RWPE2 (cell line): ENCODE results near the gene MAPKAPK3.

ENCODE experiments used
- ATAC-seq: fragments of 200-7000 bp; cut with Tn5 transposase; 3 replicates; pipeline ENCODE4 v1.9.1; 2021; ENCODE audit warnings: low read depth
- DNase-seq: peaks from one replicate; pipeline ENCODE4 v3.0.0-alpha.2; 2020; ENCODE audit warnings: low spot score
- H3K27ac ChIP-seq: fragments of 450-650 bp; 2 replicates; pipeline ENCODE4 v1.5.1; 2017; ENCODE audit warnings: mild to moderate bottlenecking; ENCODE audit not compliant: poor library complexity, severe bottlenecking
- H3K27me3 ChIP-seq: fragments of 250-450 bp; sonication (Bioruptor Pico); 2 replicates; pipeline ENCODE4 v1.5.1; 2021; ENCODE audit warnings: mild to moderate bottlenecking, moderate library complexity; ENCODE audit not compliant: insufficient read depth, poor library complexity, severe bottlenecking
- H3K36me3 ChIP-seq: fragments of 250-450 bp; sonication (Bioruptor Pico); 2 replicates; pipeline ENCODE4 v1.5.1; 2020; ENCODE audit warnings: low read depth, mild to moderate bottlenecking, moderate library complexity
- H3K4me1 ChIP-seq: fragments of 250-450 bp; sonication (Bioruptor Pico); 2 replicates; pipeline ENCODE4 v1.5.1; 2021; ENCODE audit warnings: mild to moderate bottlenecking, moderate library complexity; ENCODE audit not compliant: insufficient read depth, poor library complexity, severe bottlenecking
- H3K4me3 ChIP-seq: fragments of 250-450 bp; sonication (Bioruptor Pico); 2 replicates; pipeline ENCODE4 v1.5.1; 2021; ENCODE audit warnings: mild to moderate bottlenecking, moderate library complexity; ENCODE audit not compliant: severe bottlenecking
- H3K9me3 ChIP-seq: fragments of 250-450 bp; sonication (Bioruptor Pico); 2 replicates; pipeline ENCODE4 v1.5.1; 2021; ENCODE audit warnings: mild to moderate bottlenecking, moderate library complexity; ENCODE audit not compliant: severe bottlenecking
- CTCF ChIP-seq: fragments of 450-650 bp; IDR thresholded peaks from one replicate; pipeline ENCODE4 v1.5.1; 2017; ENCODE audit warnings: mild to moderate bottlenecking, moderate library complexity; ENCODE audit not compliant: poor library complexity, severe bottlenecking

The MAPKAPK3 gene

GRCh38 chr3:50604628-50605588 lies 12.0 kb upstream of the MAPKAPK3 start:
- Histone ChIP-seq H3K27ac (no peak overlapping the region), H3K4me3 (no peak overlapping the region), H3K27me3 (no peaks in the 10 kb centered on the region), H3K36me3 (peaks cover 23% of the 10 kb centered on the region), H3K4me1 (peaks cover 28% of the 10 kb centered on the region), H3K9me3 (no peaks in the 10 kb centered on the region)
- DNase-seq = no peak
- TF ChIP-seq CTCF = no peak
- no peak for ATAC-seq

GRCh38 chr3:50605901-50606326 lies 11.0 kb upstream of the MAPKAPK3 start:
- H3K9me3 ChIP-seq = no peaks in the 10 kb centered on the region
- no peak overlapping the region for H3K27ac ChIP-seq
- no peak for DNase-seq

GRCh38 chr3:50606596-50606995 lies 10.4 kb upstream of the MAPKAPK3 start:
- no peak for DNase-seq
- peaks cover 24% of the 10 kb centered on the region for H3K4me1 ChIP-seq
- peaks cover 27% of the 10 kb centered on the region for H3K36me3 ChIP-seq

More at GRCh38 chr3:50605901-50606326, 11.0 kb upstream of the MAPKAPK3 start:
- H3K4me3 ChIP-seq = no peak overlapping the region
- no peak for ATAC-seq
- no peaks in the 10 kb centered on the region for H3K27me3 ChIP-seq
- no peak for TF ChIP-seq CTCF
- H3K36me3 ChIP-seq = peaks cover 27% of the 10 kb centered on the region
- peaks cover 31% of the 10 kb centered on the region for H3K4me1 ChIP-seq

GRCh38 chr3:50607271-50608091 lies 9.5 kb upstream of the MAPKAPK3 start:
- no peaks in the 10 kb centered on the region for H3K9me3 ChIP-seq
- no peak overlapping the region for H3K27ac ChIP-seq
- ATAC-seq (no peak), DNase-seq (no peak)
- peaks cover 18% of the 10 kb centered on the region for H3K4me1 ChIP-seq
- H3K36me3 ChIP-seq = peaks cover 27% of the 10 kb centered on the region
- no peak overlapping the region for H3K4me3 ChIP-seq
- no peak for TF ChIP-seq CTCF
- H3K27me3 ChIP-seq = no peaks in the 10 kb centered on the region

More at GRCh38 chr3:50606596-50606995, 10.4 kb upstream of the MAPKAPK3 start:
- no peak for TF ChIP-seq CTCF
- Histone ChIP-seq H3K27ac (no peak overlapping the region), H3K27me3 (no peaks in the 10 kb centered on the region), H3K4me3 (no peak overlapping the region), H3K9me3 (no peaks in the 10 kb centered on the region)
- no peak for ATAC-seq
